Astrocyte of the spinal cord (primary cell): ENCODE measurements around the gene NT5C2.

ENCODE experiments used
- DNase-seq: peaks from one replicate; pipeline ENCODE4 v3.0.0; 2011; ENCODE audit warnings: low read depth, low spot score
- H3K4me3 ChIP-seq: 2 replicates; pipeline ENCODE4 v1.5.1; 2011; ENCODE audit warnings: low read depth, mild to moderate bottlenecking, low read length, moderate library complexity
- CTCF ChIP-seq: IDR thresholded peaks from 2 replicates; pipeline ENCODE4 v1.5.1; 2012; ENCODE audit warnings: low read depth, mild to moderate bottlenecking, low read length, inconsistent platforms
- in situ Hi-C: cut with HindIII; loops from 2 replicates; pipeline ENCODE4 v1.10.0; 2017; ENCODE audit warnings: low sequenced_read_pairs

Gene NT5C2

DNA sequence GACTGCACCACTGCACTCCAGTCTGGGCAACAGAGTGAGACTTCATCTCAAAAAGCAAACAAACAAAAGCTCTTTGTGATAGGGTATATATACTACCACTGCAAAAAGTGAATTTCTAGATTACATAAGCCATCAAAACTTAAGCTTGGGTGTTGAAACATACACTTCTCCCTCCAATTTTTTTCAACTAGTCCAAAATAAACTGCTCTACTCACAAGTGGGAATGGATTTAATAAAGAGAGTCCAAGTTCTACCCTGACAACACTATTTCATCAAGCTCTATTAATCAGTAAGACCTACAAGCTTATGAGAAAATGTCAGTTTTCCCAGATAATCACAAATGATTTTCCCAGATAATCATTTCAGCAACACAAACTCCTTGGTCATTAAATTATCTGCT is 82.7 kb downstream of the NT5C2 start:
- in situ Hi-C loops = no loop called here
- TF ChIP-seq CTCF = no peak
- H3K4me3 ChIP-seq = no peak overlapping the region
- no peak for DNase-seq

DNA sequence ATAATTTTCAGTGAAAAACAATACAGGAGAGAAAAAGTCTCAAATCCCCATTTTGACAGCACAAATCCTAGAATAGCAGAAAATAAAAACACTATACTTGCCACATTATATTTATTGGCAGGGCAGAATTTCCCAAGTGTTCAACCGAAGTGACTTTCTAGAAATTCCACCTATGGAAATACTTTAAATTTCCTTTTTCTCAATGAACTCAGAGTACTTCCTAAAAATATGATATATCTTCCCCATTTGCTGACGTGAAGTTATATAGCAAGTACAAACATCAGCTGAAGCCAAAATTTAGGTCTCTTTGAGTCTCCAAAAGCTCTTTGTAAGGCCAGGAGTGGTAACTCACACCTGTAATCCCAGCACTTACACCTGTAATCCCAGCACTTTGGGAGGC is 83.3 kb downstream of the NT5C2 start:
- in situ Hi-C loops = no loop called here
- no peak for DNase-seq
- TF ChIP-seq CTCF = no peak
- H3K4me3 ChIP-seq = no peak overlapping the region

GRCh38 chr10:103106539-103106938 is 86.5 kb downstream of the NT5C2 start:
- DNase-seq = no peak
- in situ Hi-C loops = no loop called here
- TF ChIP-seq CTCF = no peak
- no peak overlapping the region for H3K4me3 ChIP-seq

- in situ Hi-C loops = no loop called here
- DNase-seq = no peak
- TF ChIP-seq CTCF = no peak
- no peak overlapping the region for H3K4me3 ChIP-seq
Observed at GRCh38 chr10:103105462-103105861, 87.6 kb downstream of the NT5C2 start.

GRCh38 chr10:103104721-103105120 is 88.4 kb downstream of the NT5C2 start:
- H3K4me3 ChIP-seq = no peak overlapping the region
- TF ChIP-seq CTCF = no peak
- in situ Hi-C loops = no loop called here
- DNase-seq = no peak

DNA sequence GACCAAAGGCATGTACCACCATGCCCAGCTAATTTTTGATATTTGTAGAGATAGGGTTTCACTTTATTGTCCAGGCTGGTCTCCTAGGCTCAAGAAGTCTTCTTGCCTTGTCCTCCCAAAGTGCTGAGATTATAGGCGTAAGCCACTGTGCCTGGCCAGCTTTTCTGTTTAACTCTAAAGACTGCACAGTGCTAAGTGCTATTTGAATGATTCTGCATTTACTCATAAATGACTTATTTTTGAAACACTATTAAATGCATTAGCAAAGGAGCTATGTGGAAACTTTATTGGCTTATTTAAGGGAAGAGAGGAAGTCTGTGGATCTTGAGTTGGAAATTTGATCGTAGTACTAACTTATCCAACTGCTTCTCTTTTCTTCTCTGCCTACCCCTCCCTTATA is 89.1 kb downstream of the NT5C2 start:
- no peak for TF ChIP-seq CTCF
- H3K4me3 ChIP-seq = no peak overlapping the region
- no peak for DNase-seq
- in situ Hi-C loops = no loop called here

- DNase-seq = no peak
- in situ Hi-C loops = no loop called here
- TF ChIP-seq CTCF = no peak
Observed at GRCh38 chr10:103102195-103102594, 90.9 kb downstream of the NT5C2 start.

More at GRCh38 chr10:103102195-103102594, 90.9 kb downstream of the NT5C2 start:
- no peak overlapping the region for H3K4me3 ChIP-seq
